LNCaP clone FGC (cell line): Measurements from ENCODE around the gene KCNMB1.

Experiments used
- DNase-seq: peaks from one replicate; pipeline ENCODE4 v3.0.0-alpha.2; 2011; ENCODE audit warnings: low read depth
- H3K4me3 ChIP-seq: 2 replicates; pipeline ENCODE4 v1.5.1; 2011; ENCODE audit warnings: mild to moderate bottlenecking, low read depth, low read length, control low read depth
- CTCF ChIP-seq: IDR thresholded peaks from 2 replicates; pipeline ENCODE4 v1.5.1; 2012; ENCODE audit warnings: mild to moderate bottlenecking; ENCODE audit not compliant: control insufficient read depth, insufficient read depth; ENCODE audit errors: extremely low read depth

The KCNMB1 gene

DNA sequence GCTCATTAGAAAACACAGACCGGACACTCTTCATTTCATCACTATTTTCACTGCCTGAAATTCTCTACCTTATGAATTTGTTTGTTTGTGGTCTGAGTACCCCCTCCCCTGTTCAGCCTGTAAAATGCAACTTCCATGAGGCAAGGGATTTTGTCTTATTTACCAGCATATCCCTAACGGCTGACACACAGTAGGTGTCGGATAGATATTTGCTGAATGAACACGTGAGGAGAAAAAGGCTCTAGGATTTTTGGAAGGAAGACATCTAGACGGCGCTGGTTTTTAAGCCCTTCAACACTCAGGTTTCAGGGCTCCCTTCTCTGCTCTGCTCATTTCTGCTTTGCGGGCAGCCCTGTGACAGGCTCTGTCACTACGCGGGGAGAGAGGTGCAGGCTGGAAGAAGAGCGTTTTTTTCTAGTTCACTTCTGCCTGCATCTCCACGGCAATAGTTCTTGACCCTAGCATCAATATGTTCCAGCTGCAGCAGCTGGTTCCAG, 41.0 kb downstream of the KCNMB1 start:
- no peak overlapping the region for H3K4me3 ChIP-seq
- no peak for DNase-seq
- no peak for TF ChIP-seq CTCF

DNA sequence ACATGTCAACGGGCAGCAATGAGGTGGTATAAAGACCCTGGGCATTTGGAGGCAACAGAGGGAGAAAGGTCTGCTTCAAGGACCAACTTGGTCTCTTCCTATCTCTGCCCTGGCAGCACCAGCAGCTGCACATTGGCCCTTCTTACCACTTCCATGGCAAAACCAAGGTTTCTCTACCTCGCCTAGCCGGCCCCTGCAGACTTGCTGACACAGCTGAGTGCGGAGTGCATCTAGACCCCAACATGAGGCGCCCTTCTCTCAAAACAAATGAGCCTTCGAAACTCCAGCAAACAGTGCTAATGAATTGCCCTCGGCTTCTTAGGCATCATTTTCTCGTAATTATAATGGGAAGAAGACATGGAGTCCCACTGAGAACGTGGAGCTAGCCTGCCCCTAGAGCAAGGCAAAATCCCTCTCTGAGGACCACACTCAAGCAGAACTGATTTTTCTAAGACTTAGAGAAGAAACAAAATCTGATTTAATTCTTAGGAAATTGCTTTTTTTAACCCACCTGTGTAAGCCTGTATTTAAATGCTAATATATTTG, 42.1 kb downstream of the KCNMB1 start:
- DNase-seq, result no peak
- TF ChIP-seq CTCF, result no peak

DNA sequence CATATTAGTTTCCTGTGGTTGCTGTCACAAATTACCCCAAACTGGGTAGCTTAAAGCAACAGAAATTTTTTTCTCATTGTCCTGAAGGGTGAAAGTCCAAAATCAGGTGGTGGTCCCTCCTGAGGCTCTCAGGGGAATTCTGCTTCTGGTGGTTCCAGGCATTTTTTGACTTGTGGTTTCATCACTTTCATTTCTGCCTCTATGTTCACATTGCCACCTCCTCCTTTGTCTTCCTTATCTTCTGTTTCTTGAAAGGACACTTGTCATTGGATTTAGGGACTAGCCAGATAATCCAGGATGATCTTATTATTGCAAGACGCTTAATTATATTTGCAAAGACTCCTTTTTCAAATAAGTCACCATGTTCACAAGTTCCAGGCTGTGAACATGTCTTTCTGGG, 43.2 kb downstream of the KCNMB1 start:
- TF ChIP-seq CTCF, result no peak
- DNase-seq, result no peak
- no peak overlapping the region for H3K4me3 ChIP-seq

More for the DNA sequence above, 42.1 kb downstream of the KCNMB1 start:
- no peak overlapping the region for H3K4me3 ChIP-seq

GRCh38 chr5:170343177-170343576, 46.0 kb downstream of the KCNMB1 start:
- no peak for DNase-seq
- TF ChIP-seq CTCF, result no peak
- H3K4me3 ChIP-seq, result no peak overlapping the region

DNA sequence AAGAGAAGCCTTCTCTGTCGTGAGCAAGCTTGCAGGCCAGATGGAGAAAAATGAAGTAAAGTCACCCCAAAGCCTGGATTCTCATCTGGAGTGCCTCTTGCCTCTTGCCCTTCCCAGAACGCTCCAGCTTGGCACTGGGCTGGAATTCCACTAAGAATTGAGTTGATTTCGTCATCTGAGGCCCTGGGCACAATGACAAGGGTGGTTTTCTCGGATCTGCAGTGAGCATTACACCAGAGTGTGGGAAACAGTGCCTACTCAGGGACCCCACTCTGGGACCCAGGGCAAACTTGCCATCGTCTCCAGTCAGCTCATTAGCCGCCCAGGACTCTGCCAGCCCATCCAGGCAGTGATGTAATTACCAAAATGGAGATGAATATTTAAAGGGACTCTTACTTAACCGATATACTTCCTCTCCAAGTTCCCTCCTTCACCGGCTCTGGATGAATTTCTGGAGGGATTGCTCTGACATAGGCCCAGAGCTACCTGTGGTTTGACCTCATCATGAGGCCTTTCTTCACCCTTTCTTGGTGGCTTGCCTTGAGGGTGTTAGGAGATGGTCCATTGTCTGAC, 46.9 kb downstream of the KCNMB1 start:
- no peak for DNase-seq

GRCh38 chr5:170341545-170341944, 47.6 kb downstream of the KCNMB1 start:
- TF ChIP-seq CTCF, result no peak
- no peak overlapping the region for H3K4me3 ChIP-seq
- DNase-seq, result no peak

More for the DNA sequence above, 46.9 kb downstream of the KCNMB1 start:
- H3K4me3 ChIP-seq, result no peak overlapping the region
- TF ChIP-seq CTCF, result no peak

- no peak for TF ChIP-seq CTCF
- no peak overlapping the region for H3K4me3 ChIP-seq
- DNase-seq, result no peak
Observed at GRCh38 chr5:170339780-170340167, 49.4 kb downstream of the KCNMB1 start.
